HL-60/S4 (cell line): ENCODE measurements around the gene ACVR1B.

Experiments used
- in situ Hi-C: fragments of 300-500 bp; cut with MboI; formaldehyde crosslinking; loops from 2 replicates; pipeline ENCODE4 v1.14.3; 2022; ENCODE audit warnings: low sequenced_read_pairs

The ACVR1B gene

DNA sequence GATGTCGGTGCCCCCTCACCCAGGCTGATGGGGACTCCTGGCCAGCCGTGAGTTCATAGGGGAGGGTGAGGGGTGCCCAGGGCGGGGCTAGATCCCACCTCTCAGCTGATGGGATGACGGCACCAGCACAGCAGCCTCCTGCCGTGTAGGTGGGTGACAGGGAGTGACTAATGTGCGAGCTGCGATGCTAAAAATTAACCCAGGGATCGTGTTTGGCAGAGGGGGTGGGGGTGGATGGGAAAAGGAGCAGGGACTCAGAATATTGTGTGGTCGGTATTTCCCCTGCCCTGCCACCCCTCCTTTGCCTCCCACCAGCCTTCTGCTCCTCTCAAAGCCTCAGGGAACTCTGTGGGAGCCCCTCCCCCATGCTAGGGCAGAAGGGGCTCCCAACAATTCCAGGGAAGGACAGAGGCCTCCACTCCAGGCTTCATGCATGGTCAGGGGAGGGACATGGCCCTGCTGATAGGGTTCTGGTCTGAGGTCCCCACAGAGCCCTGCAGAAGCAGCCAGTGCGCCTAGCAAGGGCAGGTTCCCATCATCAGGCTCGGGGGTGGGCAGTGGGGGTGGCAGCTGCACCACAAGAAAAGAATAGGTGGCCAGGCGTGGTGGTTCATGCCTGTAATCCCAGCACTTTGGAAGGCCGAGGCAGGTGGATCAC lies 67.7 kb downstream of the ACVR1B start:
- in situ Hi-C loops: loop anchor here (25.0 kb wide), 1 partner anchor 607 kb away; the partner anchor contains the start of gene SLC4A8

DNA sequence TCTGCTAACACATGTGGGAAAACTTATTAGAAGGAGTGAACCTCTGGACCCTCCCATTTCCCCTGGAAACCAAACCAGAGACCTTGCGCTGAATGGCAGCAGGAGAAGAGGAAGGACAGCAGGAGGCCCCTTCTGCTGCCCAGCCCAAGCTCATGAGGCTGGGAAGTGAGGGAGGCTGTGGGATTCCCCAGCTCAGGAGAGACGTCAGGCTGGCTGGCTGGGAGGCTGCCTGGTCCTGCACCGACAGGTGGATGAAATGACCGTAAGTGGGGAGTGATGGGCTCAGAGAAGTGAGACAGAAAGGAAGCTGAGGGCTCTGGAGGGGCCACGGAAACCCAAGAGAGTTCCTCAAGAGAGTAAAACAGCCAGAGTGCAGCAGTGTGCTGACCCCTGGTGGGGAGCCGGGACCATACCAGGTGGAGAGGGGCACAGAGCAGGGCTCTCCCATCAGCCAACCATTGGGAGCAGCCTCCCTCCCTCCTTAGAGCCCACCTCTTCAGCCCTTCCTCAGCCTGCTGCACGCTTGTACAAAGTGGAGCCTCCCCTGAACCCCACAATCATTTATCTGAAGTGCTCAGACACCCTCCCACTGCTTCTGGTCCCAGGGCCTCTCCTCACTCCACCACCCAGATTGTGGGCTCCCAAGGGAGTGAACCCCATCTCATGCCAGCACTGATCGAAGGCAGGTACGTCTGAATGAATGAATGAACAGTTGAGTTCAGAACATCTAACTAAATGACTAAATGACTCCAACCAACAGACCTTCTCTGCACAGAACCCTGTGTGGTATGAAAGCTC lies 69.2 kb downstream of the ACVR1B start:
- in situ Hi-C loops: loop anchor here (25.0 kb wide), 1 partner anchor 608 kb away; the partner anchor contains the start of gene SLC4A8

DNA sequence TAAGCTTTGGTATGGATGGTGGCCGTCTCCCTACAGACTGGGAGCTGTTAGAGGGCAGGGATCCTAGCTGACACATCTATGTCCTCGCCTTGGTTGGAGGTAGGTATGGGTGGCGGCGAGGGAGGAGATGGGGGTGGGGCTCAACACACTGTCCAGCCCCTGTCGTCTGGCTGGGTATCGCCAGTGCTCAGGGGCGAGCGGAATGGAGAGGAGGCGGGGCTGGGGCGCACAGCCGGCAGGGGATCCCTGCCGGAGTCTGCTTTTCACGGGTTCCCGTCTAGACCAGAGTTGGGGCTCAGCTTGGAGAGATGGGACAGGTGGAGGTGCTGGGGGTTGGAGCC lies 71.3 kb downstream of the ACVR1B start:
- in situ Hi-C loops: loop anchor here (25.0 kb wide), 1 partner anchor 611 kb away; the partner anchor contains the start of gene SLC4A8

DNA sequence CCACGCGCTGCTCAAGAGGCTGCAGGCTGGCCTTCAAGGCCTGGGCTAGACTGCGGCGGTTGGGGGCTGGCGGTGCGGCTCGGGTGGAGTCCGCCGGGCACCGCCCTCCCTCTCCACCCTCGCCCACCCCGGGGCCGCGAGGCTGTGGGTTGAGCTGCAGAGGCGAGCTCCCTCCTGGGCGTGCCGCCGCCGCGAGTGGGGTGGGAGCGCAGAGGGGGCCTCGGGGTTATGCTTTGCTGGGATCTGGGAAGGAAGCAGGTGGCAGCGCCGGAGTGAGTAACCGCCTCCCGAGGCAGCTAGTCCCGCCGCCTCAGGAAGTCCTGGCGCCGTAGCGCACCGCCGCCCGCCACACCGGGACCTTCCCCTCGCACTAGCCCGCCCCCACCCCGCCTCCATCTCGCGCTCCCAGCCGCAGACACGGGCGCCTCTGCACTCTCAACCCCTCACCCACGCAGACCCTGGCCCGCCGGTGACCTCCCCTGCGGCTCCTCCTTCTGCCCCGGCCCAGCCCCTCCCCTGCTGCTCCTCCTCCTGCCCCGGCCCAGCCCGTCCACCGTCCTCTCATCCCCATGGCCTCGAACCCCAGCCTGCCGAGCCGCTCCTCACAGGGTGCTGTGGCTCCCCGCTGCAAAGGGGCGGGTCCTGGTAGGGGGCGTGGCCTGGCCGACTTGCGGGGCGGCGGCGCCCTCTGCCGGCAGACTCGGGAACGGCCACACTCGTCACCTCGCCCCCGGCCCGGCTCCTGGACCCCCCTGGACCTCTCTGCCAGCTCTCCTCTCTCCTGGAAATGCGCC lies 71.9 kb downstream of the ACVR1B start:
- in situ Hi-C loops: loop anchor here (25.0 kb wide), 1 partner anchor 611 kb away; the partner anchor contains the start of gene SLC4A8

DNA sequence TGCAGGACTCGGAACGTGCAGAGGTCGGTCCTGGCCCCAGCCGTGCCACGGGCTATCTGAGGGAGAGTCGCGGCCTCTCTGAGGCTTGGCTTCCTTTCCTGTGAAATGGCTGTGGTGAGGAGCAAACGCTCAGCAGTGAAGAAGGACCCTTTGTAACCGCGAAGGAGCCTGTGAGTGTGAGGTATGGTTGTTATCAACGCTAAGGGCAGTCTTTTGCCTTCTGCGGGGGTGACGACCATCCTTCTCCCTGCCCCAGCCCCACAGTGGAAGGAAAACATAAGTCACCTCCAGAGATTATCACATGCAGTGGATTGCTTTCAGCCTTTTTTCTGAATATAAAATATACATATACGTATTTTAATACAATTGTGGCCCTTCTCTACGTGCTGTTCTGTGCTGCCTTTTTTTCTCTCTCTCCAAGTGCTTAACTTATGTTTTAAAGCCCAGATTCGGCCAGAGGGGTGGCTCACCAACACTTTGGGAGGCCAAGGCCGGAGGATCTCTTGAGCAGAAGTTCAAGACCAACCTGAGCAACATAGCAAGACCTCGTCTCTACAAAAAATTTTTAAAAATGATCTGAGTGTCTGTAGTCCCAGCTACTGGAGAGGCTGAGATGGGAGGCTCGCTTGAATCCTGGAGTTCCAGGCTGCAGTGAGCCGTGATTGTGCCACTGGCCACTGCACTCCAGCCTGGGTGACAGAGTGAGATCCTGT lies 72.6 kb downstream of the ACVR1B start:
- in situ Hi-C loops: loop anchor here (25.0 kb wide), 1 partner anchor 612 kb away; the partner anchor contains the start of gene SLC4A8

DNA sequence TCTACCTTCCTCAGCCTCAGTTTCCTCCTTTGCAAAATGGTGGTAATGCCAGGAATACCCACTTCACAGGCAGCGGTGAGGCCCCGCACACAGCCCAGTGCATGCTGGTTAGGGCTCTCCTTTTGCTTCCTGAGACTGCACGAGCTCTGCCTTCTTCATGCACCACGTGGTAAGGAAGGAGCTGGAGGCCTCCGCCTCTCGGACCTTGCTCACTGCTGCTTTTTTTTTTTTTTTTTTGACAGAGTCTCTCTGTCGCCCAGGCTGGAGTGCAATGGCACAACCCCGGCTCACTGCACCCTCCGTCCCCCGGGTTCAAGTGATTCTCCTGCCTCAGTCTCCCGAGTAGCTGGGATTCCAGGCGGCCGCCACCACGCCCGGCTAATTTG lies 73.3 kb downstream of the ACVR1B start:
- in situ Hi-C loops: loop anchor here (5.0 to 25.0 kb wide), 2 partner anchors 57 to 613 kb away; partner anchors contain the start of gene SLC4A8

DNA sequence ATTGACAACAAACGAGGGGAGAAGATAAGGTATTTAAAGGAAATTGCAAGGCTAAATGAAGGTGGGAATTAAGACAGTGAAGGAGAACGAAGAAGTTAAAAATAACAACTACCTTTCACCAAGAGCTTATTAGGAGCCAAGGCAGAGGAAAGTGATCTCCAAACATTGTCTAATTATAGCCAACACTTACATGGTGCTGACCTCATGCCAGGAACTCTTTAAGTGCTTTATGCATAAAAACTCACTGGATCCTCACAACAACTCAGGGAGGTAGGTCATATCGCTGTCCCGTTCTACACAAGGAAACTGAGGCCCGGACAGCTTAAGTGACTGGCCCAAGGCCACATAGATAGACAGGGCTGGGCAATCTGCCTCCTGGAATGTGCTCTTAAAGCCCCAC lies 74.8 kb downstream of the ACVR1B start:
- in situ Hi-C loops: loop anchor here (5.0 kb wide), 1 partner anchor 56 kb away; no protein-coding TSS in a partner anchor

DNA sequence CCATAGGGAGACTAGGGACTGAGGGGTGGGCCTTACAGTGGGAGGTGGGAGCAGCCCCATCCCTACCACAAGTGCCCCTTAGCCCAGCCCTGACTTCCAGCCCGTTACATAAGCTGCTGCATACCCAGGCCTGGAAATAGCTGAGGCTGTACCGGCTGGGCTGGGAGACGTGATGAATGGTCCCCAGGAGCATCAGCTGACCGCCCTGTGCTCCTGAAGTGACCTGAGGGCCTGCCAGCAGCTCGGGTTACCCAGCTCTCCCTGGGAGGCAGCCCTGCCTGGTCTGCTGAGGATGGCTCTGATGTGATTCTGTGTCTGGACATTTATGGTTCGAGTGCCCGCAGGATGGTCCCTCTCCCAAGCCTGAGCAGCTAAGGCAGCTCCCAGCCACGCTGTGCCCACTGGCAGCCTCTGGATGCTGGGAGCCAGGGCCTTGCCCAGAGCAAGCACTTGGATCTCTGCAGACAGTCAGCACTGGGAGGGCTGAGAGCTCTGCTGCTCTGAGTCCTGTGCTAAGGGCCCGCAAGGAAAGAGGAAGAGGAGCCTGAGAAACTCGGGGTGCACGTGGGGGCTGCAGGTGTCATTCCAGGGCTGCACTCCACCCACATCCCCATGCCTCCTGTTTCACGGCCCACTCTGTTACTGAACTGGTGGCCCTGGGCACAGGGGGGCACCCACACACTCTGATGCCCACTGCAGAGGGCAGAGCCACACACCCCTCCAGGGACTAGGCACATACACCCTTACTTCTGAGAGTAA lies 75.8 kb downstream of the ACVR1B start:
- in situ Hi-C loops: loop anchor here (5.0 kb wide), 1 partner anchor 55 kb away; no protein-coding TSS in a partner anchor

DNA sequence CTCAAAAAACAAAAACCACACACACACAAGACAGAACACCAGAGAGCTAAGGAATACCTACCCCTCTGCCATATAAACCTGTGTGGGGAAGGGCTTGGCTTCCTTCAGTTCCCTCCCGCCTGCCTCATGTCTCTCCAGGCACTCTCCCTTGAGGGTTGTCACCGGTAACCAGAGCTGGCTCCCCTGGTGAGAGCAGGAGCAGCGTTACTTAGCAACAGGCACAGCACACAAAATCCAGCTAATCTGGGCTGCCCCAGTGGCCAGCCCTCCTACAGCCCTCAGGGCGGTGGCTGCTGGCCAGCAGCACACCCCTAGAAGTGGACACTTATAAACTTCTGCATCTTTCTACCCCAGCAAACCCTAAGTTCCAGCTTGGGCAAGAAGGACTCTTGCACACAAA lies 78.2 kb downstream of the ACVR1B start:
- in situ Hi-C loops: loop anchor here (5.0 kb wide), 1 partner anchor 53 kb away; no protein-coding TSS in a partner anchor

DNA sequence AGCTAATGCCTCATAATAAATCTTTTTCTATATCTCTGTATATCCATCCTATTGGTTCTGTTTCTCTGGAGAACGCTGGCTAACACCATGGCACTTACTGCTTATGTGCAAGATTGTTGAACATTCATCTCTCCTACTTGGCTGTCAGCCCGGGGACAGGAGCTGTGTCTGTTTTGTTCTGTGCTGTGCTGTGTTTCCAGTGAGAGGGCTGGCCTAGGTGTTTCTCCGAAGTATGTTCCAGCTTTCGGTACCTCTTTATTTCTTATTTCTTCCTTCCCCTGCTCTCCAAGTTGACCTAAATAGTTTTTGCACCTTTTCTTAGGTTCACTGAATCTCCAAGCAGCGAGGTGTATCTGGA lies 80.9 kb downstream of the ACVR1B start:
- in situ Hi-C loops: no loop called here

DNA sequence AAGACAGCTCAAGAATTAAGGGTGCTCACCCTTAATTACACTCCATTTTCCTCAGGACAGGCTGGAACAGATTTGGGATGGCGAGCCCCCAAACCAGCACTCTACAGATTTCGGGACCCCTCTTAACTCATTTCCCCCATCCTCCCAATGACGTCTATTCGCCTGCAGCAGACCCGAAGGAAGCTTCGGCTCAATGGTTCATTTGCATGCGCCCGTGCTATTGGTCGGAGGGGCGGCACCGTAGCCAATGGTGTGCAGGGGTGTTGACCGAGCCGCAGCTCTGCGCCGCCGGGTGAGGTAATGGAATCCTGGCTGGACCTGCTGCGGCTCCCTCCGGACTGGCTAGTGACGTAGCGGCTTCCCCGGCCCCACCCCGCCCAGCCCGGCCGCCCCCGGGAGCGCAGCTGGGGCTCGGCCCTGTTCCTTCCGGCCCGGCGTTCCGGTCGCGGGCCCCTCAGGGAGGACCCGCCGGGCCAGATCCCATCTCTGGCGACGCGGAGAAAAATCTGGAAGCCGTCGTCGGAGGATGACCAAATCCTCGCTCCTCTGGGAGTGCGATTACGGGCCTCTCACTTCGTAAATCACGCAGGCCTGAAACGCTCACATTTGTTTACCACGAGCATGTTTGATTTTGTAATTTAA lies 81.4 kb downstream of the ACVR1B start:
- in situ Hi-C loops: no loop called here

DNA sequence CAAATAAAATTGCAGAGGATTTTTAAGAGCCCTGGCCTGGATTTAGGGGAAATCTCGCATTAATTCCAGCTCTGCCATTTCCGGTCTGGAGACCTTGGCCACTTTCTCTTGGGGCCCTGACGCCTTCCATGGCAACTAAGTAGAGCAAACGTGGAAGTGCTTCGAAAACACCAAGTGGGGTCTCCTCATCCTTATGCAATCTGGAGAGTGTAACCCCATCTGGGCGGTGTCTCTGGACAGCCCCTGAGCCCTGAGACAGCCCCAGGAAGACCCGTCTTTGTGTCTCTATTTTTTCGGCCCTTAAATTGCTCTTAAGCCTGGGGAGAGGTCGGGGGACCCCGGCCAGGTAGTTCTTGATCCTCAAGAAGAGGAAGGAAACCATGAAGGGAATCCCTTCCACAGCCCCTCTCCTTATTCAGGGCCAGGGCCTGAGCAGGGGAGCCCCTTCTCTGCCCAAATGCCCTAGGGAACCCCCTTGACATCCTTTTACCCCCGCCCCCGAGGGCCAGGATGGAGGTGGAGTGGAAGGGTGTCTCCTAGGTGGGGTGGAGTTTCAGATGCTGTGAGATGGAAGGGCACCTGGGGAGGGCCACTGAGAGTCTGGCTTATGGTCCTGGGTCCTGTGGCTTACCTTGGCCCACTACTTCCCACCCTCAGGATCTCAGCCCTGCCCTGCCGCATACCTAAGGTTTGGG lies 82.1 kb downstream of the ACVR1B start:
- in situ Hi-C loops: no loop called here

DNA sequence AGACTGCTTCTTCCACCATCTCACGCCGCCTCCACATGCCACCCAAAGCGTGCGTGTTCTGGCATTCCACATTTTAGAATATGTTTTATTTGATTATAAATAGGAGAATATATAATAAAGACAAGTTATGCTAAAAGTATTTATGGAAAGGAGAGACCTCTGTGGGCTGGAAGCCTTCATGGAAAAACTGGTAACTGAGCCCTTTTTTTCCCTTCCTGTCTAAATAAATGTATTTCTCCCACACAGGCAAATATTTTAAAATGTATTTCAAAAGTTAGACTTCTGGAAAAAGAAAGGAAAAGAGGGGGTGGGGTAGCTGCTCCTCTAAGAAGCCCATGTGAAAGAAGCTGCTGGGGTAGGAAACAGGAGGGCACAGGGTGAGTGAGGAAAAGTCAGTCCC lies 83.7 kb downstream of the ACVR1B start:
- in situ Hi-C loops: no loop called here

DNA sequence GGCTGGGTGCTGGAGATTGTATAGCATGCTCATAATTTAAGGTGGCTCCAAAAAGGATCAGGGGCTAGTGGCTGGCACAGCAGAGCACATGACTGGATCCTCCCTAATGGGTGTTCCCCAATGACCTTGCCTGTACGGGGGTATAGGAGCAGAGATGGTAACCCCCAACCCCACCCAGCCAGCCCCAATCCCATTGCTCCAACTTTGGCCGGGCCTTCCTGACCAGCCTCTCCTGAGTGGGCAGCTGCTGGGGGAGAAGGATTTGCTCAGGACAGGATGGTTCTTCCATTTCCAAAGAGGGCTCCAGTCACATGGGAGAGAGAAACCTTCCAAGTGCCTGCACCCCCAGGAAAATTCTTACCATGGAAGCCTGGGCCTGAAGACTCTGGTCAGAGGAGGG lies 84.4 kb downstream of the ACVR1B start:
- in situ Hi-C loops: no loop called here

DNA sequence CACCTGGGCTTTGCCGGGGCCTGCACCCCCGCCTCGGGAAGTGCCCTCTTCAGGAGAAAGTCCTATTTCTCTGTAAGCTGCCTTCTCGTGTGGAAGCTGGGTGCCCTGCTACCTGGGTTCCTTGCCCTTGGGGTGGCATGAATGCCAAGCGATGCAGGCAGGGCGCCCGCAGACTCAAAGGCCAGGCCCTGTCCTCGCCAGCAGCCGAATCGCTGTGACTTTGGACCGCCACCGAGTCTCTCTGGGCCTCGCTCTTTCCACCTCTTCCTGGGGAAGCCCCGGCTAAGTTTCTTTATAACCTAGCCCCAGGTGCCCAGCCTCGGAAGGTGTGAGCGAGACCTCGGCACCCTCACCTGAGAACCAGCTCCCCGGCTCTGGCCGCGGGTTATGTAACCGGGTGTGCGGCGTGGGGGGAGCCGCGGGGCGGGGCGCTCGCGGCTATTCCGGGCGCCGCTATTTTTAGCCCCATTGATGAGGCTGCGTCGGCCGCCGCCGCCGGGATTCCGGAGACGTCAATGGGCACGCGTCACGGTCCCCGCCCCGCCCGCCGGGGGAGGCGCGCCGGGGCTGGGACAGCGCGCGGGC lies 85.2 kb downstream of the ACVR1B start:
- in situ Hi-C loops: no loop called here

DNA sequence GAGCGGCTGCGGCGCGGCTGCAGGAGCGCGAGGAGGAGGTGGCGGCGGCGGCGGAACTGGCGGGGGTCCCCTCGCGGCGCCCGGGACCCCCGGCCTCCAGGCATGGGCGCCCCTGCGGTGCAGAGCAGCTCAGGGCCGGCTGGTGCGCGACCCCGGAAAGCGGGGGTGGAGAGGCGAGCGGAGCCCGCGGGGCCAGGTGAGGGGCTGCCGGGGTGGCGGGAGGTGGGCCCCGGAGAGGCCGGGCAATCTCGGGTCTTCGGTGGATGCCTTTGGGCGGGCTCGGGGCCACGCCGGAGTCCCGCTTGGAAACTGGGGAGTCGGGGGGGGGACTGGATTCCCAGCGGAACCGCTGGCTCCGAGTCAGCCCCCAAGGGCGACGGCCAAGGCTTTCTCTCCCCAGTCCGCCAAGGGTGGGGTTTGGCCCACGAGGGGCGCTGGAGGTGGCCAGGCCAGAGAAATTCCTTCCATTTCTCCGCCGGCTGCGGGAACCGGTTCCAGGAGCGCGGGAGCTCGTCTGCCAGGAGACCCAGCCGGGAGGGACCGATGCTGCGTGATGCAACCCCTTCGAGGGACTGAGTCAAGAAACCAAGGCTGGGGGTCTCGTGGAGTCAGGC lies 85.9 kb downstream of the ACVR1B start:
- in situ Hi-C loops: no loop called here

DNA sequence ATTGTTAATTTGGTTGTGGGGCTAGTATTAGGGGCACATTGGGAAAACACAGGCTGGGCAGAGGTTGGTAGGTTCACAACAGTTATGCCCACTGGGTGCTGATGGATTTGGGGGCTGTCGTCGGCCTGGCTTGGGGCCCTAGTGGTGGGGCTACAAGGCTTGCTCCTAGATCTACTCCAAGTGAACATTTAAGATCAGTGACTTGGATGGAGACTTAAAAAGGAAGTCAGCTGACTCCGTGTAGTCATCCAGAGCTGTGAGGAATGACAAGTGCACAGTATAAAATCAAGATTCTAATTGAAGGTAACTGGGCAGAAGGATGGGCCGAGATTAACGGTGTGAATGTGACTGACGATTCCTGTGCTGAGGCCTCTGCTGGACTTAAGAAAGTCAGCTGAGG lies 86.9 kb downstream of the ACVR1B start:
- in situ Hi-C loops: no loop called here

DNA sequence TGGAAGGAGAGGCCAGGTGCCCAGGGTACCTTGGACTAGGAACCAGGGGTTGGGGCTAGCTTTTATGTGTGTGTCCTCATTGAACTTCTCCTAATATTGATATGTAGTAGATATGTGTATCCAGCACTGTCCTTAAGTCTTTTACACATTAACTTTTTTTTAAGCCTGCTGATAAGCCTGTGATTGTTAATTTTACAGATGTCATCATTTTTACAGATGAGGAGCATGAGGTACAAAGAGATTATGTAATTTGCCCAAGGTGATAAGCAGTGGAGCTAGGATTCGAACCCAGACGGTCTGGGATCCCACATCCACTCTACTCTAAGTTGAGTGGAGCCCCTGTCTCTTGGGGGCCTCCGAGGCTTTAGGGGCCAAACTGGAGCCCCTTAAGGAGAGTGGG lies 89.5 kb downstream of the ACVR1B start:
- in situ Hi-C loops: no loop called here
